Measurements from ENCODE around the gene MLKL.

MLKL gene

GRCh38 chr16:74700438-74701225, at the start of gene MLKL:
MLKL (minus strand) TSS chr16:74700862; CDS start chr16:74695757, 5,105 bp downstream.
- DNase-seq, result peak; percentile 66

GRCh38 chr16:74749291-74750055, 48.8 kb upstream of the MLKL start:
- no peak for DNase-seq

GRCh38 chr16:74748616-74749026, 48.0 kb upstream of the MLKL start:
- DNase-seq, result no peak

GRCh38 chr16:74747716-74748615, 47.3 kb upstream of the MLKL start:
- no peak for DNase-seq

GRCh38 chr16:74745926-74746325, 45.3 kb upstream of the MLKL start:
- DNase-seq, result no peak

DNA sequence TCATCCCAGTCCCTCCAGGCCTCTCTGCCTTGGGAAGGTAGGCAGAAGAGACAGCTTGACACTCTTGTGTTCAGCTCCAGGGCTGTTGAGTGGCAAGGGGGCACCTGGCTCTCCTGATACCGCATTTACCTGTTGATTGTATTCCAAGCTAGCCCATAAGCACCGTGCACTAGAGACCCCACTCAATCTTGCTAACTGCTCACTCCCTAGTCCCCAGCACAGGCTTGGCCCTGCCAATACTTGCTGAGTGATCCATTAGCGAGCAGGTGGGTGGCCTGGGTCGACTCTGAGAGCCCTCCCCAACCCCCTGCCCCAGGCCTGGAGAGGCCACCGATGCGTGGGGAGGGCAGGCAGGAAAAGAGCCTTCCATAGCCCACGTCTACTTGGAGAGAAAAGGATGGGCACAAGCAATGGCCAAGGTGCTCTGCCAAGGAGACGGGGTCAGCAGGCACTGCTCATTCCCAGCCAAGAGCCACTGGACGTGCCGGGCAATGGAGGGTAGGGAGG, 44.5 kb upstream of the MLKL start:
- no peak for DNase-seq

DNA sequence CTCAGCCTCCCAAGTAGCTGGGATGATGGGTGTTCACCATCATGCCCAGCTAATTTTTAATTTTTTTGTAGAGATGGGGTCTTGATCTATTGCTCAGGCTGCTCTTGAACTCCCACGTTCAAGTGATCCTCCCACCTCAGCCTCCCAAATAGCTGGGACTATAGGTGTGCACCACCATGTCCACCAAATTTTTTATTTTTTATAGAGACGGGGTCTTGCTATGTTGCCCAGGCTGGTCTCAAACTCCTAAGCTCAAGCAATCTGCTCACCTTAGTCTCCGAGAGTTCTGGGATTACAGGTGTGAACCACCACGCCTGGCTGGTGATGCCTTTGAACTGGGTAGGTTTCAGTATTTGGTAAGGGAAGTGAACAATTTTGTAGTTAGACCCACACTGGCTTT, 43.9 kb upstream of the MLKL start:
- no peak for DNase-seq

GRCh38 chr16:74743668-74744299, 43.1 kb upstream of the MLKL start:
- peak; percentile 44 for DNase-seq

DNA sequence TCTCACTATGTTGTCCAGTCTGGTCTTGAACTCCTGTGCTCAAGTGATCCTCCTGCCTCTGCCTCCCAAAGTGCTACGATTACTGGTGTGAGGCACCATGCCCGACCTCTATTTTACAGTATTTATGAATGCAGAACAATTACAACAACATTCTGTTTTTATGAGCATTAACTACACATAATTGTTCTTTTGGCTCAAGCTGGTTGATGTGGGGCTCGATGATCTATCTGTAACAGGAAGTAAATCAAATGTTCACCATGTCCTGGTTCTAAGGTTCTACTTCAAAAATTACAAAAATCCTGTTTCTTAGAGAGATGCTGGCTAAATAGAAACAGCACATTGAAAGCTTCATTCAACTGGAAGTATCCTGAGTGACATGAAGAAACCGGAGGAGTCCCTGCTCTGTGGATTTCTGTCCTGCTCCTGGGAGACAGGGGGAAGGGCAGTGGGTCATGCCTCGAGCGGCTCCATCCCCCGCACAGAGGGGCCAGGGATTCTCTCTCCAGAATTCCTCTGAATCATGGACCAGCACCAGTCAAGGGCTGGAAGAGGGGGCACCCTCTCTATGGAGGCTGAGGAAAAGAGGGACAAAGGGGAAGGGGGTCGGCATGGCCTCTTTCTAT, 42.5 kb upstream of the MLKL start:
- DNase-seq, result no peak

GRCh38 chr16:74742051-74742481, 41.4 kb upstream of the MLKL start:
- no peak for DNase-seq

- DNase-seq, result no peak
Measured at GRCh38 chr16:74740795-74741304, 40.2 kb upstream of the MLKL start.

DNA sequence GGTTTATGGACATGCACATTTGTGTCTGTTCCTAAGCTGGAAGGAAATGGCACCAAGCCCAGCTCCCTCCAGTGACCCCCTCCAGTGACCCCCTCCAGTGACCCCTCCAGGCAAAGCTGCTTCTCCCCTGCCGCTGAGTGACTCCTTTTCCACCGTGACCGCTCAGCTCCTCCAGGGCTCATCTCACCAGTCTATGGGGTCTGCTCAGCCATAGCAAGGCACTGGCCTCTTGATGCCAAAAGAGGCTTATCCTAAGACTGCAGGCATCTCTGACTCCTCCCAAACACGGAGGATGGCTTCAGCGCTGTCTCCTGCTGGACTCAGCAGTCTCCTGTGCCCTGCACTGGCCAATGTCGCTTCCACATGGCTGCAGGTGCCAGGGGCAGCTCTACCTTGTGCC, 38.6 kb upstream of the MLKL start:
- no peak for DNase-seq

DNA sequence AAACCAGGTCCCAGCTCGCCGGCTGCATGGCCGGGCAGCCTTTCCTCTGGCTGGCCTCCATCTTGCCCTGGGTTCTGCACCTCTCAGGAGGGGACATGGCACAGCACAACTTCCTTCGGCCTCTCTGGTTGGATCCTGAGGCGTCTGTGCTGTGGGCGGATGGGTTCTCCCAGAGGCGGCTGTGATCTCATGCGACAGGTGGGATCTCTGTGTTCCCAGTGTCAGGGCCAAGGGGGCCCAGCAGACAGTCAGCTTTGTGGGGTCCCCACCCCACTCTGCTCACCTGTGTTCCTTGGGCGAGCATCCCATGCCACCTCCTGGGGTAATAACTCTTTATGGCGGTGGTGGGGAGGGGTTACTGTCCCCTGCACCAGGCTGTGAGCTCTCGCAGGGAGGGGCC, 38.2 kb upstream of the MLKL start:
- no peak for DNase-seq

- no peak for DNase-seq
Measured at GRCh38 chr16:74738113-74738541, 37.5 kb upstream of the MLKL start.

- DNase-seq, result no peak
Measured at GRCh38 chr16:74737521-74737920, 36.9 kb upstream of the MLKL start.

DNA sequence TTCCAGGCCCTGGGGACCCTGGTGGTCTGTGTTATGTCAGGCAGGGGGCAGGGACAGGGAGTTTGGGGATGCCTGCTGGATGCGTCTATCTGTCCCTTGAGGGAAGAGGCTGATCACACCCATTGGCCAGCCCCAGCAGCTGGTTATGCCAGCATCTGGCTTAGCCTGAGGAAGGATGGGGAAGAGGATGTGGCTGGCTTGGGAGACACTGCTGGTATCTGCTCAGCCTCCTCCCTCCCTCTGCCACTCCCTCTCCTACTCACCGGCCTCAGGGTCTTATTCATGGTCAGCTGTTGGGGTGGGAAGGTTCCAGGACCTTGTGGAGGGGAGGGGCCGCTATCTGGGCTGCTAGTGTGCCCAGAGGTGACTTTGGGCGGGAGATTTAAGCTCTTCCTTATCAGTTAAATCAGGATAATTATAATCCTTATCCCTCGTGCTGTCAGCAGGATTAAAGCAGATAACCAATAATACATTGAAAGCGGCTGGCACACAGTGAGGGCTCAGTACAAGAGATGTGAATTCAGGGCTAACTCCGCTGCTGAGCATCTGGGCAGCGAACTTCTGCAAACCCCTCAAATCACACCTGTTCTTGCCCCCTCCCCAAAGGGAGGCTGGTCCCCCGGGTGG, 36.0 kb upstream of the MLKL start:
- DNase-seq, result no peak

DNA sequence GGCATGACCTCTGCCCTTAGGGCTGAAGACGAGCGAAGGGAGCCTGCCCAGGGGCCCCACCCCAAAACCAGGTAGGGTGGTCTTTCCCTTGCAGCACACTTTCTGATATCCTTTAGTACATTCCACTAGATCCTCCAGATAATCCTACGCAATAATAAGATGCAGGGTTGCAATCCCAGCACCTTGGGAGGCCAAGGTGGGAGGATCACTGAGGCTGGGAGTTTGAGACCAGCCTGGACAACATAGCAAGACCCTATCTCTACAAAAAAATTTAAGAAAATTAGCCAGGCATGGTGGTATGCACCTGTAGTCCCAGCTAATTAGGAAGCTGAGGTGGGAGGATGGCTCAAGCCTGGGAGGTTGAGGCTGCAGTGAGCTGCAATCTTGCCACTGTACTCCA, 34.9 kb upstream of the MLKL start:
- DNase-seq, result no peak

- DNase-seq, result no peak
Measured at GRCh38 chr16:74735162-74735452, 34.4 kb upstream of the MLKL start.

- peak; percentile 46 for DNase-seq
Measured at GRCh38 chr16:74734361-74735161, 33.9 kb upstream of the MLKL start.

DNA sequence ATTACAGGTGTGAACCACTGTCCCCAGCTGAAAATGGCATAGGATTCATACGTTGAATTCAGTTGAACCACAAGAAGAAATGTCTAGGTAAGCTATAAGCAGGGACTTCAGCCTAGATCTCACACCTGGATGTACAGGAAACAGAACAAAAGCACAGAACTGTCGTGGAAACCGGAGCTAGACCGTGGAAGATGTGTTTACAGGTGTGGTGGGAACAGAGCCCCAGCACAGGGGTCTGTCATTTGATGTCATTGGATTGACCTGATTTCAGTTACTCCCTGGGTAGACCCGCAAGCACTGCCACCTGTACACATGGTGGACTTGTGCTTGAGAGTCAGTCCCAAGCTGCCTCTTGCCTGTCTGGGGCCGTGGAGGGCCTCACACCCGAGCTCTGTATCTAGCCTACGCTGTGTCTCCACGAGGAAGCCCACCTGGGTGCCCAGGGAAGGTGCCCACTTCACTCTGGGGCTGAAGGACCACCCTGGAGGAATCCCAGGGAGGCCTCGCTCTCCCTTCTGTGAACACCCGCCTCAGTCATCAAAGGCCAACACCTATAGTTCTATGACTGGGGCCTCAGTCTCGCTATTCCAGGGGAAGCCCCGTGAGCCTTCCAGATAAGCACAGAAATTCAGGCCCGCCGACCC, 32.2 kb upstream of the MLKL start:
- no peak for DNase-seq
